ENCODE data around the gene FYB2.

GRCh38 chr1:56821462-56821797 is 2.2 kb upstream of the FYB2 start:
- TF ChIP-seq MXI1 (conservative IDR thresholded peaks at IDR 0.05; ENCODE audit: poor library complexity, severe bottlenecking) (no peak), CTCF (IDR thresholded peaks at IDR 0.05; ENCODE audit: poor library complexity, severe bottlenecking) (no peak)

Data from neural cell (in vitro differentiated cells).